ENCODE measurements around the gene ADM.
A peak's percentile ranks its signal among the peaks of the same experiment; 100 is the strongest.

The ADM gene

GRCh38 chr11:10350334-10350733, 45.5 kb downstream of the ADM start:
- DNase-seq (ENCODE audit: low read depth), result peak; percentile 67

GRCh38 chr11:10351435-10351764, 46.5 kb downstream of the ADM start:
- no peak overlapping the region for H3K4me3 ChIP-seq (replicated peaks; ENCODE audit: low read depth, low read length)
- no peak for DNase-seq (ENCODE audit: low read depth)
- no peak for TF ChIP-seq CTCF (IDR thresholded peaks at IDR 0.05; ENCODE audit: low read length, missing control alignments)

More at GRCh38 chr11:10350334-10350733, 45.5 kb downstream of the ADM start:
- no peak for TF ChIP-seq CTCF (IDR thresholded peaks at IDR 0.05; ENCODE audit: low read length, missing control alignments)
- no peak overlapping the region for H3K4me3 ChIP-seq (replicated peaks; ENCODE audit: low read depth, low read length)

GRCh38 chr11:10351765-10352641, 47.1 kb downstream of the ADM start:
- H3K4me3 ChIP-seq (replicated peaks; ENCODE audit: low read depth, low read length), result no peak overlapping the region
- peak; percentile 92 for DNase-seq (ENCODE audit: low read depth)

GRCh38 chr11:10352921-10353550, 48.2 kb downstream of the ADM start:
- H3K4me3 ChIP-seq (replicated peaks; ENCODE audit: low read depth, low read length), result no peak overlapping the region
- DNase-seq (ENCODE audit: low read depth), result no peak
- no peak for TF ChIP-seq CTCF (IDR thresholded peaks at IDR 0.05; ENCODE audit: low read length, missing control alignments)

More at GRCh38 chr11:10351765-10352641, 47.1 kb downstream of the ADM start:
- TF ChIP-seq CTCF (IDR thresholded peaks at IDR 0.05; ENCODE audit: low read length, missing control alignments), result no peak

- DNase-seq (ENCODE audit: low read depth), result no peak
- no peak for TF ChIP-seq CTCF (IDR thresholded peaks at IDR 0.05; ENCODE audit: low read length, missing control alignments)
- no peak overlapping the region for H3K4me3 ChIP-seq (replicated peaks; ENCODE audit: low read depth, low read length)
Observed at GRCh38 chr11:10354389-10354788, 49.5 kb downstream of the ADM start.

GRCh38 chr11:10355257-10355661, 50.4 kb downstream of the ADM start:
- TF ChIP-seq CTCF (IDR thresholded peaks at IDR 0.05; ENCODE audit: low read length, missing control alignments), result no peak
- H3K4me3 ChIP-seq (replicated peaks; ENCODE audit: low read depth, low read length), result no peak overlapping the region
- peak; percentile 79 for DNase-seq (ENCODE audit: low read depth)

All from fibroblast of pulmonary artery (primary cell).